Measurements from ENCODE around the gene ZBTB16.

ZBTB16 gene

DNA sequence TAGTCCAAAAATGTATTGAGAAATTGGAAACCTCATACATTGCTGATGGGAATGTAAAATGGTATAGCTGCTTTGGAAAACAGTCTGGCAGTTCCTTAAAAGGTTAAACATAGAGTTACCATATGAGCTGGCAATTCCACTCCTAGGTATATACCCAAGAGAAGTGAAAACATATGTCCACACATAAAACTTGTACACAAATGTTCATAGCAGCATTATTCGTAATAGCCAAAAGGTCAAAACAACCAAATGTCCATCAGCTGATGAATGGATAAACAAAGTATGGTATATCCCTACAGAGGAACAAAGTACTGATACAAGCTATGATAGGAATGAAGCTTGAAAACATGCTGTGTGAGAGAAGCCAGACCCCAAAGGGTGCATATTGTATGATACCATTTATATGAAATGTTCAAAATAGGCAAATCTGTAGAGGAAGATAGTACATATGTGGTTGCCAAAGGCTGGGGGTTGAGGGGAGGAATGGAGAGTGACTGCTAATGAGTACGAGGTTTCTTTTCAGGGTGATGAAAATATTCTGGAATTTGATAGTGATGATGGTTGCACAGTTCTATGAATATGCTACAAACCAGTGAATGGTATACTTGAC is 85.8 kb downstream of the ZBTB16 start:
- DNase-seq (ENCODE audit: extremely low spot score), result no peak
- CTCF ChIA-PET, result no interaction called here
- TF ChIP-seq, protein P1, sequence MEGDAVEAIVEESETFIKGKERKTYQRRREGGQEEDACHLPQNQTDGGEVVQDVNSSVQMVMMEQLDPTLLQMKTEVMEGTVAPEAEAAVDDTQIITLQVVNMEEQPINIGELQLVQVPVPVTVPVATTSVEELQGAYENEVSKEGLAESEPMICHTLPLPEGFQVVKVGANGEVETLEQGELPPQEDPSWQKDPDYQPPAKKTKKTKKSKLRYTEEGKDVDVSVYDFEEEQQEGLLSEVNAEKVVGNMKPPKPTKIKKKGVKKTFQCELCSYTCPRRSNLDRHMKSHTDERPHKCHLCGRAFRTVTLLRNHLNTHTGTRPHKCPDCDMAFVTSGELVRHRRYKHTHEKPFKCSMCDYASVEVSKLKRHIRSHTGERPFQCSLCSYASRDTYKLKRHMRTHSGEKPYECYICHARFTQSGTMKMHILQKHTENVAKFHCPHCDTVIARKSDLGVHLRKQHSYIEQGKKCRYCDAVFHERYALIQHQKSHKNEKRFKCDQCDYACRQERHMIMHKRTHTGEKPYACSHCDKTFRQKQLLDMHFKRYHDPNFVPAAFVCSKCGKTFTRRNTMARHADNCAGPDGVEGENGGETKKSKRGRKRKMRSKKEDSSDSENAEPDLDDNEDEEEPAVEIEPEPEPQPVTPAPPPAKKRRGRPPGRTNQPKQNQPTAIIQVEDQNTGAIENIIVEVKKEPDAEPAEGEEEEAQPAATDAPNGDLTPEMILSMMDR (IDR thresholded peaks at IDR 0.05; ENCODE audit: control extremely low read depth, extremely low read depth, low read depth, missing control alignments), result no peak
- POLR2A ChIA-PET, result no interaction called here

DNA sequence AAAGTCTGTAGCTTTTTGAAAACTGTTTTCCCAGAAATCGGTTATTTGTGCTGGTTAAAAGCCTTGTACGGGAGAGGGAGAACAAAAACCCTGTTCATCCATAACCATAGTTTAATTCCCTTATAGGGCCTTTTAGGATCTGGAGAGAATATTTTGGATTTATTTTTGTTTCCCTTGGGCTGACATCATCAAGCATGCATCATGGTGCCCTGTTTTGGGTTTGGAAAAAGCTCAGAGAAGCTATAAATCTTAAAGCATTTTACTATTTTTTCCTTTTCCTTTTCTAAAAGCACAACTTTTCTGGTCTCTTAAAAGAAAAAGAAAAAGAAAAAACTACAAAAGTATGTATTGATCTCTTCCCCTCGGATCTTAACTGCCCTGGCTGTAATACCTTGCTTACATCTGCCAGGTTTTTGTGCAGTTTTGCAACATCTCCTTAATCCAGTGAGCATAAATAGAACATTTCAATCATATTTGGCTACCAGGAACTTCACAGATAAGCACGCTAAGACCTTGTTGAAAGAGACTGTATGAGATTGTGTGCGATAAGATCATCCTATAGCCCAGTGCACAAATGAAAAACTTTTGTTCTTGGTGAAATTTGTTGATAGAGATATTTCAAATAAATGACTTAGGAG is 88.0 kb downstream of the ZBTB16 start:
- TF ChIP-seq, protein P1 (IDR thresholded peaks at IDR 0.05; ENCODE audit: control extremely low read depth, extremely low read depth, low read depth, missing control alignments), result no peak
- ChIA-PET POLR2A (interaction anchor here (1.0 kb wide), 1 partner anchor 39 kb away, joined by 3 read pairs; no protein-coding TSS in a partner anchor), CTCF (interaction anchor here (1.4 kb wide), 1 partner anchor 114 kb away, joined by 3 read pairs; no protein-coding TSS in a partner anchor)
- no peak for DNase-seq (ENCODE audit: extremely low spot score)

DNA sequence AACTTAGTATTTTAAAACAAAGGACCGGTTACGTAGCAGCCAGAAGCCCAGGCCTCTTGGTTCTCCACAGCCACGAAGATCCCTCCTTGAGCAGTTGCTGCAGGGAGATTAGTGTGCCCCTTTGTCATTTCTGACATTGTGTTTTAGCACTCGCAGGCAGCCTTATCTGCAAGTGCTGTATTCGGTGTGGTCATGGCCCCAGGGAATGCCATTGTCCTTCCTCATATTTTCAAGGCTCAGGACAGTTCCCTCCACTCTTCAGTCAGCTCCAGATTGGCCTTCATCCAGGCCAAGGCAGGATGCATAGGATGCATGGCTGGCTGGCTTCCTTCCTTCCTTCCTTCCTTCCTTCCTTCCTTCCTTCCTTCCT is 88.5 kb downstream of the ZBTB16 start:
- TF ChIP-seq, protein P1 (IDR thresholded peaks at IDR 0.05; ENCODE audit: control extremely low read depth, extremely low read depth, low read depth, missing control alignments), result no peak
- no peak for DNase-seq (ENCODE audit: extremely low spot score)
- ChIA-PET POLR2A (no interaction called here), CTCF (no interaction called here)

DNA sequence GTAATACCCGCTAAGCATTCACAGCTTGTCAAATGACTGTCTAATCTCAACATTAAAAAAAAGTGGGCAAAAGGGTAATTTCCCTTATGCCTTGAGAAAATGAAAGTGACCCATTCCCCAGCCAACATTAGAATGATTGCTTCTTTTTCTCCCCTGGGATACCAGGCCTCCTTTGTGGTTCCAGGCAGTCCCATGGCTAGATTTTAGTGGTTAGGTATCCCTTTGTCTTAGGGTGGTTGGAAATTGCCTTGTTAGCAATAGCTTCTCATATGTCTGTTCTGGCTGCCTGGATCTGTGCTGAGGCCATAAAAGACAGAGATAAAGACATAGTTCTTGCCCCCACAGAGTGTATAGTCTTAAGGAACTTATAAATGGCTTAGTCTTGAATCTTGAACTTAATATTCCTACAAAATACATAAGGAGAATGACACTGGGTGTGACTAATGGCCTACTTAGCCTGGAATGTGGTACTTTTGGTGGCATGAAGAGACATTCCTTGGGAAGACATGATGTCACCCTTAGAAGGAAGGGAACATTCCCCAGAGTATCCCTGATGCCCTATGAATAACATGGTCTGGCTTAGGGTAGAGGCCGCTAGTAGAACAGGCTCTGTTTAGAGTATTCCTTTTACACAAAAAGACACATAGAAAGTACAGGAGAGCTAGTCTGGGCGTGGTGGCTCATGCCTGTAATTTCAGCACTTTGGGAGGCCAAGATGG is 90.3 kb downstream of the ZBTB16 start:
- CTCF ChIA-PET, result no interaction called here
- TF ChIP-seq, protein P1 (IDR thresholded peaks at IDR 0.05; ENCODE audit: control extremely low read depth, extremely low read depth, low read depth, missing control alignments), result no peak
- no peak for DNase-seq (ENCODE audit: extremely low spot score)
- POLR2A ChIA-PET, result no interaction called here

DNA sequence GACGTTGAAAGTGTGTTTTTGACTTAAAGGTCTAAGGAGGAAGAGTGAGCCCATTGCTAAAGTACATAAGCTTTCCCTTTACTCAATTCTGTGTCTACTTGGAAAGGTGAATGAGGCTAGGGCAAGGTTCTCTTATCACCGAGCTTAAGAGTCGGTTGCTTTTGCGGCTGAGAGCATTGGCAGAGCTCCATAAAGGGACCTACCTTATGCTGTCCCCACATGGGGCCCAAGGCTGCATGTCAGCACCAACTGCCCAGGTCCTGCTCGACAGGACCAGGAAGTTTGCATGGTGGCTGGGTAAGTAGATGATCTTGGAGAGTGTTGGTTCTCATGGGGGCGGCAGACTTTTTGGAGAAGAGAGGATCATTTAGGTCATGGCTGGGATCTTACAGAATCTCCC is 91.2 kb downstream of the ZBTB16 start:
- ChIA-PET POLR2A (no interaction called here), CTCF (no interaction called here)
- TF ChIP-seq, protein P1 (IDR thresholded peaks at IDR 0.05; ENCODE audit: control extremely low read depth, extremely low read depth, low read depth, missing control alignments), result no peak
- DNase-seq (ENCODE audit: extremely low spot score), result no peak

DNA sequence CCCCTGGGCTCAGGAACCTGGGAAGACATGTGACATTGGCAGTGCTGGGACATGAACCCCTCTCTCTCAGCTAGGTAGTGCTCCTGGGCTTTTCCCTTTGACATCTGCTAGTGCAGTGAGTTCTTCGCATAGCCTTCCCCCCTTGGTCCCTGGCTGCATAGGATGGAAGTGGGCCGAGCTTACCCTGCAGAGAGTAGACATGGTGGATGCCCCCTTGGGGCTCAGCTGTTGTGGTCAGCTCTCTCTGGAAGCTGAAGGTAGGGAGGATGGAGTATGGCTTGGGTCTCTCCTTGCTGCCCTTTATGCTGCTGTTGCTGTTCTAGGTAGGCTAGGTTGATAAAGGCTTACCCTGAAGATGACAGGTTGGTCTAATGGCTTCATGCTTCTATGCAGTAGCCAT is 92.1 kb downstream of the ZBTB16 start:
- CTCF ChIA-PET, result no interaction called here
- DNase-seq (ENCODE audit: extremely low spot score), result no peak
- POLR2A ChIA-PET, result no interaction called here
- TF ChIP-seq, protein P1 (IDR thresholded peaks at IDR 0.05; ENCODE audit: control extremely low read depth, extremely low read depth, low read depth, missing control alignments), result no peak

Data from GM10248 (cell line).